ENCODE results near the gene IQSEC3.

- TF ChIP-seq SUZ12 (IDR thresholded peaks at IDR 0.05) (no peak), ZNF384 (IDR thresholded peaks at IDR 0.05) (no peak), ELF4 (IDR thresholded peaks at IDR 0.05) (no peak)
Observed at GRCh38 chr12:175759-176158, 109.2 kb downstream of the IQSEC3 start.
